K562 (cell line): ENCODE measurements around the gene MDK. TPM values are rescaled to one million over a fixed set of nuclear protein-coding genes. Genes with fewer than 3 reads are reported as not detected.

Experiments
- CEBPG ChIP-seq, 3 experiments: fragments of 200-800 bp in 1 of 3; sonication (Bioruptor generic) in 1 of 3; sonication (generic) in 1 of 3; formaldehyde crosslinking in 1 of 3; IDR thresholded peaks in 2 of 3; conservative IDR thresholded peaks in 1 of 3; 2 replicates each; pipeline versions ENCODE4 v1.6.1 to v1.8.0; 2016 to 2022; ENCODE audit warnings: missing compliant biosample characterization in 2 of 3, missing genetic modification characterization in 2 of 3, mild to moderate bottlenecking in 1 of 3, missing genetic modification reagents in 1 of 3
- E4F1 ChIP-seq: fragments of 250-450 bp; sonication (Bioruptor Pico); IDR thresholded peaks from 2 replicates; pipeline ENCODE4 v1.5.0; 2021; ENCODE audit warnings: mild to moderate bottlenecking, borderline replicate concordance
- JUND ChIP-seq, 2 experiments: IDR thresholded peaks; 2 replicates in 1 of 2; 3 replicates in 1 of 2; pipeline ENCODE4 v1.6.1; 2011; ENCODE audit warnings: borderline replicate concordance in 2 of 2, low read depth in 2 of 2, low read length in 2 of 2, improper control_type of control experiment in 1 of 2, missing biosample characterization in 1 of 2, missing genetic modification characterization in 1 of 2, missing genetic modification reagents in 1 of 2
- POLR2B ChIP-seq: fragments of 450-650 bp; IDR thresholded peaks from 2 replicates; pipeline ENCODE4 v1.6.1; 2018; ENCODE audit warnings: low read depth; ENCODE audit not compliant: partially characterized antibody
- RBM25 ChIP-seq: fragments of 200-400 bp; formaldehyde crosslinking; IDR thresholded peaks from 2 replicates; pipeline ENCODE4 v1.6.1; 2018; ENCODE audit warnings: low read length, low read depth, moderate library complexity; ENCODE audit not compliant: severe bottlenecking
- RBM34 ChIP-seq: fragments of 200-400 bp; formaldehyde crosslinking; IDR thresholded peaks from 2 replicates; pipeline ENCODE4 v1.6.1; 2018; ENCODE audit warnings: low read length, borderline replicate concordance; ENCODE audit not compliant: insufficient read depth
- RHOXF2B ChIP-seq: fragments of 250-450 bp; sonication (Bioruptor Pico); conservative IDR thresholded peaks from 2 replicates; pipeline ENCODE4 v1.5.1; 2021
- SAFB ChIP-seq: fragments of 200-400 bp; formaldehyde crosslinking; IDR thresholded peaks from 2 replicates; pipeline ENCODE4 v1.6.1; 2017; ENCODE audit warnings: low read depth, low read length, borderline replicate concordance
- USF2 ChIP-seq: sonication (generic); formaldehyde crosslinking; IDR thresholded peaks from 2 replicates; pipeline ENCODE4 v1.5.0; 2020; ENCODE audit warnings: missing genetic modification reagents
- ZNF212 ChIP-seq: fragments of 450-650 bp; formaldehyde crosslinking; IDR thresholded peaks from 2 replicates; pipeline ENCODE4 v1.4.0; 2020; ENCODE audit warnings: mild to moderate bottlenecking
- ZNF395 ChIP-seq: fragments of 200-800 bp; sonication (Bioruptor generic); IDR thresholded peaks from 2 replicates; pipeline ENCODE4 v1.6.1; 2017; ENCODE audit warnings: missing genetic modification characterization, missing compliant biosample characterization
- ZNF407 ChIP-seq: fragments of 450-650 bp; IDR thresholded peaks from 2 replicates; pipeline ENCODE4 v1.6.1; 2016; ENCODE audit warnings: low read depth
- ZNF431 ChIP-seq: sonication (generic); formaldehyde crosslinking; IDR thresholded peaks from 2 replicates; pipeline ENCODE4 v1.8.0; 2022; ENCODE audit warnings: mild to moderate bottlenecking, missing genetic modification reagents
- polyA plus RNA-seq, 8 experiments: library from polyadenylated mRNA; depleted of rRNA in 4 of 8; stranded (reverse) in 5 of 8; unstranded in 3 of 8; fragments of >200 nt; fragmentation: Nextera tagmentation in 2 of 8; fragmentation: Illumina TruSeq in 1 of 8; extraction: Ambion mirVana in 2 of 8; extraction: Trizol in 1 of 8; gene quantifications; 2 replicates each; pipeline versions ENCODE4 v1.2.1 to v1.2.3, GENCODE V29; 2011 to 2014; ENCODE audit warnings: inconsistent platforms in 1 of 8, missing spikeins in 1 of 8
- total RNA-seq, 7 experiments: library from RNA; depleted of rRNA in 6 of 7; stranded (reverse); fragments of >200 nt in 6 of 7; fragmentation: Illumina TruSeq in 2 of 7; extraction: Trizol in 2 of 7; gene quantifications; 2 replicates each; pipeline versions ENCODE4 v1.2.1 to v1.2.3, GENCODE V29; 2011 to 2021; ENCODE audit warnings: low replicate concordance in 1 of 7

The MDK gene
- total and polyA plus RNA-seq, 9 of the 15 experiments (the other 6 are each of a cell fraction or from before 2014, with no cell fraction given), result 20.7 to 700 (median 350) TPM

- no peak for TF ChIP-seq E4F1 (CRISPR knock-in tag)
- 0 out of 2 replicates have a peak, but pooled peaks have one; percentile 4 for TF ChIP-seq ZNF395 (CRISPR knock-in tag)
- TF ChIP-seq ZNF212 (CRISPR knock-in tag), result no peak
- TF ChIP-seq POLR2B, result no peak
- no peak for TF ChIP-seq ZNF431 (CRISPR knock-in tag)
- TF ChIP-seq ZNF407, result no peak
- no peak for TF ChIP-seq JUND (IDR thresholded peaks at IDR 0.05; ENCODE audit: borderline replicate concordance, low read depth, low read length)
- no peak for TF ChIP-seq JUND (tag; IDR thresholded peaks at IDR 0.05; ENCODE audit: borderline replicate concordance, low read depth, low read length)
- TF ChIP-seq CEBPG (CRISPR knock-in tag; IDR thresholded peaks at IDR 0.05), result peak; percentile 83
- peak; percentile 76 to 90 for TF ChIP-seq CEBPG (tag; conservative IDR thresholded peaks at IDR 0.05 in 1 of 2, IDR thresholded peaks at IDR 0.05 in 1 of 2)
- TF ChIP-seq USF2, result no peak
- TF ChIP-seq RBM25, result no peak
- no peak for TF ChIP-seq RBM34
- TF ChIP-seq SAFB, result no peak
- no peak for TF ChIP-seq RHOXF2B
Observed at GRCh38 chr11:46356924-46357482, 24.5 kb upstream of the MDK start (continued).
